Mesendoderm (in vitro differentiated cells): ENCODE results near the gene CDK5R2. TPM values are rescaled to one million over a fixed set of nuclear protein-coding genes. Genes with fewer than 3 reads are reported as not detected.

ENCODE experiments used
- DNase-seq: peaks from one replicate; pipeline ENCODE4 v3.0.0; 2013
- H2AK5ac ChIP-seq: 2 replicates; pipeline ENCODE4 v1.6.1; 2013; ENCODE audit warnings: low read length, inconsistent platforms
- H2BK120ac ChIP-seq: 2 replicates; pipeline ENCODE4 v1.6.1; 2013; ENCODE audit warnings: low read depth, mild to moderate bottlenecking, low read length, moderate library complexity, mixed read lengths
- H2BK15ac ChIP-seq: replicated peaks from 2 replicates; pipeline ENCODE4 v1.6.1; 2013; ENCODE audit warnings: low read depth, mild to moderate bottlenecking, moderate library complexity
- H2BK5ac ChIP-seq: 2 replicates; pipeline ENCODE4 v1.6.1; 2013; ENCODE audit warnings: low read length, inconsistent platforms
- H3K18ac ChIP-seq: 2 replicates; pipeline ENCODE4 v1.6.1; 2013; ENCODE audit warnings: mild to moderate bottlenecking, low read length, mixed read lengths
- H3K23ac ChIP-seq: one replicate; pipeline ENCODE4 v1.6.1; 2013; ENCODE audit warnings: low read length
- H3K27ac ChIP-seq: 2 replicates; pipeline ENCODE4 v1.5.1; 2013; ENCODE audit warnings: low read depth, mild to moderate bottlenecking, inconsistent platforms, low read length, moderate library complexity
- H3K27me3 ChIP-seq: 2 replicates; pipeline ENCODE4 v1.6.1; 2013; ENCODE audit warnings: low read length, control low read depth, mild to moderate bottlenecking, inconsistent platforms; ENCODE audit not compliant: insufficient read depth, poor library complexity
- H3K36me3 ChIP-seq: 2 replicates; pipeline ENCODE4 v1.6.1; 2013; ENCODE audit warnings: low read length, inconsistent platforms; ENCODE audit not compliant: control insufficient read depth, insufficient read depth
- H3K4ac ChIP-seq: one replicate; pipeline ENCODE4 v1.6.1; 2013; ENCODE audit warnings: low read depth, mild to moderate bottlenecking, low read length, moderate library complexity
- H3K4me1 ChIP-seq: 2 replicates; pipeline ENCODE4 v1.6.1; 2013; ENCODE audit warnings: low read depth, low read length, inconsistent platforms; ENCODE audit not compliant: control insufficient read depth
- H3K4me2 ChIP-seq: 2 replicates; pipeline ENCODE4 v1.6.1; 2013; ENCODE audit warnings: low read length
- H3K4me3 ChIP-seq: 2 replicates; pipeline ENCODE4 v1.5.1; 2013; ENCODE audit warnings: mild to moderate bottlenecking, low read length
- H3K56ac ChIP-seq: one replicate; pipeline ENCODE4 v1.6.1; 2013; ENCODE audit warnings: low read length
- H3K79me1 ChIP-seq: 2 replicates; pipeline ENCODE4 v1.6.1; 2013; ENCODE audit warnings: low read length, inconsistent platforms
- H3K79me2 ChIP-seq: 2 replicates; pipeline ENCODE4 v1.6.1; 2013; ENCODE audit warnings: mild to moderate bottlenecking, low read length; ENCODE audit not compliant: control insufficient read depth, insufficient read depth
- H3K9ac ChIP-seq: 2 replicates; pipeline ENCODE4 v1.6.1; 2013; ENCODE audit warnings: low read length, inconsistent platforms
- H4K5ac ChIP-seq: one replicate; pipeline ENCODE4 v1.6.1; 2013; ENCODE audit warnings: low read length
- H4K8ac ChIP-seq: one replicate; pipeline ENCODE4 v1.6.1; 2013; ENCODE audit warnings: low read depth, mild to moderate bottlenecking, control low read depth, low read length, moderate library complexity
- WGBS: extraction: QIAGEN DNeasy Blood & Tissue Kit; methylation state at CpG from one replicate; pipeline ENCODE4 v1.1.7; 2013; ENCODE audit warnings: low lambda C conversion rate, missing lambda C conversion rate; ENCODE audit not compliant: insufficient coverage; ENCODE audit errors: extremely low coverage; 5-methylcytosine and 5-hydroxymethylcytosine counted together
- small RNA-seq: library from polyadenylated mRNA; stranded (forward); fragments of <200 nt; extraction: miRNeasy Mini kit (QIAGEN cat#:217004); gene quantifications from one replicate; pipeline ENCODE3, GENCODE V24; 2013; ENCODE audit not compliant: insufficient read depth

Gene CDK5R2

GRCh38 chr2:219009294-219009693 is 49.8 kb downstream of the CDK5R2 start:
- no peaks in the 10 kb centered on the region for H3K27me3 ChIP-seq
- no peak overlapping the region for H2AK5ac ChIP-seq
- H3K36me3 ChIP-seq, result no peaks in the 10 kb centered on the region
- no peak overlapping the region for H3K23ac ChIP-seq
- H3K4me2 ChIP-seq, result no peak overlapping the region
- no peak overlapping the region for H2BK120ac ChIP-seq
- no peak overlapping the region for H4K8ac ChIP-seq
- no peak overlapping the region for H3K18ac ChIP-seq
- H3K56ac ChIP-seq, result no peak overlapping the region
- no peak overlapping the region for H3K4ac ChIP-seq
- no CpG with 5 or more reads among the region's 2 CpGs for WGBS
- H3K9ac ChIP-seq, result no peak overlapping the region
- H3K27ac ChIP-seq, result no peak overlapping the region
- no peak overlapping the region for H4K5ac ChIP-seq
- no peak overlapping the region for H2BK15ac ChIP-seq
- no peak for DNase-seq
- H3K79me2 ChIP-seq, result no peaks in the 10 kb centered on the region
- no peak overlapping the region for H3K4me3 ChIP-seq
- H3K79me1 ChIP-seq, result no peaks in the 10 kb centered on the region
- no peak overlapping the region for H2BK5ac ChIP-seq
- no peaks in the 10 kb centered on the region for H3K4me1 ChIP-seq

DNA sequence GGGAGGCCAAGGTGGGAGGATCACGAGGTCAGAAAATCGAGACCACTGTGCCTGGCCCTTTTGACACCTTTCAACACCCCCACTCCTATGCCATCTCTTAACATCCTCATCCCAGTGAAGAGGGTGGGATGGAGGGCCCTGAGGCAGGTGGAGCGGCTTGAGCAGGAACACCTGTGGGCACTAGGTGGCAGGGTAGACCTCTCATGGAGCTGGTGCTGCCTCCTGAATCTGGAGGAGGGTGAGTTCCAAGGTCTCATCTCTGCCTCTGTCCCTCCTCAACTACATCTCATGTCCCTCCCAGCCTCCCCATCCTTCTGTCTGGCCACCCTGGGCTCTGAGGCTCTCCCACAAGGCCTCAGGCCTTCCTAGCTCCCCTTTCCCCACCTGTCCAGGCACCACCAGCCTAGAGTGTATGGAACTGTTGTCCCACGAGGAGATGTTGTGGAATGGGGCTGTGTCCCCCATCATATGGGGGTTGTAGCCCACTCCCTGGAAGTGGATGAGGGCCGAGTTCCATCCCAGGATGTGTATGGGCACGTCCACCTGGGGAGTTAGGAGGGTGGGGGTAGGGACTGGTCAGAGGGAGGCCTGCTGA is 50.8 kb downstream of the CDK5R2 start:
- Histone ChIP-seq H4K8ac (no peak overlapping the region), H3K18ac (no peak overlapping the region), H3K4ac (no peak overlapping the region), H2BK15ac (no peak overlapping the region), H3K79me1 (no peaks in the 10 kb centered on the region), H3K79me2 (no peaks in the 10 kb centered on the region), H3K27ac (no peak overlapping the region), H2BK120ac (no peak overlapping the region), H2AK5ac (no peak overlapping the region), H3K56ac (no peak overlapping the region), H3K9ac (no peak overlapping the region), H3K36me3 (no peaks in the 10 kb centered on the region), H3K4me1 (no peaks in the 10 kb centered on the region), H4K5ac (no peak overlapping the region), H3K27me3 (no peaks in the 10 kb centered on the region), H3K23ac (no peak overlapping the region), H2BK5ac (no peak overlapping the region), H3K4me2 (no peak overlapping the region), H3K4me3 (no peak overlapping the region)
- no CpG with 5 or more reads among the region's 6 CpGs for WGBS
- DNase-seq, result peak; percentile 56

DNA sequence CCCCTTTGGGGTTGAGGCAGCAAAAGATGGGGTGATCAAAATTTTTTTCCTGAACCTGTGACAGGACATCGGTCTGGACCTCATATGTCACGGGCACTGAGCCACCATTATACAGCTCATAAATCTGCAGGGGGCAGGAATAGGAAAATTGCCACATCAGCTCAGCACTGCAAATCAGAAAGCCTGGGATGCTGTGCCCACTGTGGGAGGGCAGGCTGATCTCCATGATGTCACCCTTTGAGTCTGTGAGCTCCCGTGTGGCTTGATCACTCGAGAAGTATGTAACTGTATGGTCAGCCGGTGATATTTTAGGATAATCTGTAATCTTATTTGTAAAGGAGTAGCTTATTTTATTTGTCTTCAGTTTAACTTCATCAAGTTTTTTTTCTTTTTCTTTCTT is 51.4 kb downstream of the CDK5R2 start:
- Histone ChIP-seq H2BK120ac (no peak overlapping the region), H2AK5ac (no peak overlapping the region), H4K8ac (no peak overlapping the region), H3K79me2 (no peaks in the 10 kb centered on the region), H3K4me2 (no peak overlapping the region), H3K36me3 (no peaks in the 10 kb centered on the region), H3K9ac (no peak overlapping the region), H3K4ac (no peak overlapping the region), H3K79me1 (no peaks in the 10 kb centered on the region), H3K27me3 (no peaks in the 10 kb centered on the region), H2BK5ac (no peak overlapping the region), H4K5ac (no peak overlapping the region), H3K18ac (no peak overlapping the region), H3K27ac (no peak overlapping the region), H3K4me1 (no peaks in the 10 kb centered on the region), H3K23ac (no peak overlapping the region), H2BK15ac (no peak overlapping the region), H3K4me3 (no peak overlapping the region), H3K56ac (no peak overlapping the region)
- no CpG with 5 or more reads among the region's 5 CpGs for WGBS
- DNase-seq, result no peak

Small RNA genes within 50 kb of the gene (small RNA-seq; reads per million reads assigned to genes)
- gene MIR375 (1,608 reads per million, percentile 99 among the genes with 10 or more reads in this experiment), gene RNU6-642P (not detected)
